ENCODE results near the gene TTC39C.
A peak's percentile ranks its signal among the peaks of the same experiment; 100 is the strongest.

TTC39C gene

GRCh38 chr18:24014062-24014985 is at the start of gene TTC39C:
TTC39C (plus strand) TSS chr18:24014754; CDS start chr18:24014872, 118 bp downstream.
- DNase-seq = peak; percentile 72
- no peak for TF ChIP-seq CTCF (IDR thresholded peaks at IDR 0.05; ENCODE audit: low read depth, low read length)
- Histone ChIP-seq H3K4me3 (ENCODE audit: low read depth, low read length) (peak within 1 kb of the TSS; percentile 76), H3K27ac (peak within 1 kb of the TSS; percentile 62), H3K27me3 (ENCODE audit: insufficient read depth, low read depth, severe bottlenecking) (no peaks in the 10 kb centered on the region), H3K36me3 (0 out of 2 replicates have a peak, but pooled peaks cover 3% of the 10 kb centered on the region), H3K9me3 (ENCODE audit: severe bottlenecking) (no peaks in the 10 kb centered on the region)

- H3K36me3 ChIP-seq = no peaks in the 10 kb centered on the region
- no peaks in the 10 kb centered on the region for H3K27me3 ChIP-seq (ENCODE audit: insufficient read depth, low read depth, severe bottlenecking)
- no peak for TF ChIP-seq CTCF (IDR thresholded peaks at IDR 0.05; ENCODE audit: low read depth, low read length)
- no peaks in the 10 kb centered on the region for H3K9me3 ChIP-seq (ENCODE audit: severe bottlenecking)
- no peak overlapping the region for H3K27ac ChIP-seq
- no peak for DNase-seq
- H3K4me3 ChIP-seq (ENCODE audit: low read depth, low read length) = no peak overlapping the region
Measured at GRCh38 chr18:23966909-23967308, 47.6 kb upstream of the TTC39C start.

GRCh38 chr18:23967321-23968089 is 47.0 kb upstream of the TTC39C start:
- no peak overlapping the region for H3K27ac ChIP-seq
- no peaks in the 10 kb centered on the region for H3K9me3 ChIP-seq (ENCODE audit: severe bottlenecking)
- H3K27me3 ChIP-seq (ENCODE audit: insufficient read depth, low read depth, severe bottlenecking) = no peaks in the 10 kb centered on the region
- no peaks in the 10 kb centered on the region for H3K36me3 ChIP-seq
- H3K4me3 ChIP-seq (ENCODE audit: low read depth, low read length) = no peak overlapping the region
- no peak for TF ChIP-seq CTCF (IDR thresholded peaks at IDR 0.05; ENCODE audit: low read depth, low read length)
- DNase-seq = no peak

- DNase-seq = no peak
- no peak overlapping the region for H3K4me3 ChIP-seq (ENCODE audit: low read depth, low read length)
- H3K9me3 ChIP-seq (ENCODE audit: severe bottlenecking) = peaks cover 3% of the 10 kb centered on the region
- no peaks in the 10 kb centered on the region for H3K36me3 ChIP-seq
- no peak for TF ChIP-seq CTCF (IDR thresholded peaks at IDR 0.05; ENCODE audit: low read depth, low read length)
- H3K27ac ChIP-seq = no peak overlapping the region
- no peaks in the 10 kb centered on the region for H3K27me3 ChIP-seq (ENCODE audit: insufficient read depth, low read depth, severe bottlenecking)
Measured at GRCh38 chr18:23968638-23969604, 45.6 kb upstream of the TTC39C start.

- peak overlapping the region; percentile 80; the same call in 1 of the 2 replicates for H3K27ac ChIP-seq
- no peak for TF ChIP-seq CTCF (IDR thresholded peaks at IDR 0.05; ENCODE audit: low read depth, low read length)
- no peak overlapping the region for H3K4me3 ChIP-seq (ENCODE audit: low read depth, low read length)
- H3K27me3 ChIP-seq (ENCODE audit: insufficient read depth, low read depth, severe bottlenecking) = no peaks in the 10 kb centered on the region
- DNase-seq = no peak
- H3K9me3 ChIP-seq (ENCODE audit: severe bottlenecking) = peaks cover 3% of the 10 kb centered on the region
- H3K36me3 ChIP-seq = no peaks in the 10 kb centered on the region
Measured at GRCh38 chr18:23969664-23970063, 44.9 kb upstream of the TTC39C start.
